GM10248 (cell line): ENCODE measurements around the gene UBE2L3.
"Not testable (repeated sequence)": the region's sequence is repeated elsewhere in the genome, so short reads cannot be mapped to it uniquely, and the experiment has no call there.

Source experiments
- CTCF ChIA-PET: fragments of 300-600 bp; sonication (Branson Sonifier 250); formaldehyde crosslinking; extraction: SDS; loops from one replicate; lab custom pipeline; 2021; ENCODE audit warnings: antibody characterized with exemption; lab: Yijun Ruan, JAX
- POLR2A ChIA-PET: fragments of 350-650 bp; sonication (Branson Sonifier 250); formaldehyde crosslinking; extraction: SDS; loops from one replicate; lab custom pipeline; 2020; ENCODE audit warnings: antibody characterized with exemption; lab: Yijun Ruan, JAX
- DNase-seq: peaks from one replicate; pipeline ENCODE4 v3.0.0; 2012; ENCODE audit errors: extremely low spot score
- CTCF ChIP-seq: IDR thresholded peaks from 2 replicates; pipeline ENCODE4 v1.5.1; 2012; ENCODE audit warnings: mild to moderate bottlenecking, low read depth; ENCODE audit errors: extremely low read depth, missing control alignments, control extremely low read depth

The UBE2L3 gene

DNA sequence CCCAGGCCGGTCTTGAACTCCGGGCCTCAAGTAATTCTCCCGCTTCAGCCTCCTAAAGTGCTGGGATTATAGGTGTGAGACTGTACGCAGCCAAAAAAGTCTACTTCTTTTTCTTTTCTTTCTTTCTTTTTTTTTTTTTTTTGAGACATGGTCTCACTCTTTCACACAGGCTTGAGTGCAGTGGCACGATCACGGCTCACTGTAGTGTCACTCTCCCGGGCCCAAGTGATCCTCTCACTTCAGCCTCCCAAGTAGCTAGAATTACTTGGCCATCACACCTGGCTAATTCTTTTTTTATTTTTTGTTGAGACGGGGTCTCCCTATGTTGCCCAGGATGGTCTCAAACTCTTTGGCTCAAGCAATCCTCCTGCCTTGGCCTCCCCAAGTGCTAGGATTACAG, 3.6 kb upstream of the UBE2L3 start:
- TF ChIP-seq CTCF, result no peak
- ChIA-PET POLR2A (interaction anchor here (0.5 kb wide), 1 partner anchor 23 kb away, joined by 9 read pairs; no protein-coding TSS in a partner anchor), CTCF (interaction anchor here (1.1 to 1.4 kb wide), 3 partner anchors 65 to 83 kb away, joined by 3 to 5 read pairs (median 3); partner anchors contain the start of gene SDF2L1)
- DNase-seq, result no peak

- no peak for TF ChIP-seq CTCF
- ChIA-PET CTCF (interaction anchor here (1.1 to 1.4 kb wide), 3 partner anchors 65 to 82 kb away, joined by 3 to 5 read pairs (median 3); partner anchors contain the start of gene SDF2L1), POLR2A (interaction anchor here (0.5 kb wide), 1 partner anchor 23 kb away, joined by 9 read pairs; no protein-coding TSS in a partner anchor)
- peak; percentile 10 for DNase-seq
Measured at GRCh38 chr22:21564411-21564810, 3.1 kb upstream of the UBE2L3 start.

- ChIA-PET CTCF (interaction anchor here (2.0 to 2.7 kb wide), 3 partner anchors 61 to 78 kb away, joined by 4 to 10 read pairs (median 6); no protein-coding TSS in a partner anchor), POLR2A (interaction anchor here (0.7 to 1.0 kb wide), 2 partner anchors 11 kb away, joined by 5 to 10 read pairs; no protein-coding TSS in a partner anchor)
- no peak for TF ChIP-seq CTCF
- DNase-seq, result peak; percentile 24
Measured at GRCh38 chr22:21568347-21569075, 997 bp downstream of the UBE2L3 start.

GRCh38 chr22:21569076-21569427, 1.5 kb downstream of the UBE2L3 start:
- DNase-seq, result not testable (repeated sequence)
- CTCF ChIA-PET, result interaction anchor here (2.0 to 2.7 kb wide), 3 partner anchors 60 to 77 kb away, joined by 4 to 10 read pairs (median 6); no protein-coding TSS in a partner anchor
- POLR2A ChIA-PET, result interaction anchor here (0.7 to 1.0 kb wide), 2 partner anchors 10 to 11 kb away, joined by 5 to 10 read pairs; no protein-coding TSS in a partner anchor

- CTCF ChIA-PET, result interaction anchor here (2.0 to 2.7 kb wide), 3 partner anchors 60 to 77 kb away, joined by 4 to 10 read pairs (median 6); no protein-coding TSS in a partner anchor
- POLR2A ChIA-PET, result interaction anchor here (0.7 to 1.0 kb wide), 3 partner anchors 10 to 17 kb away, joined by 3 to 10 read pairs (median 5); no protein-coding TSS in a partner anchor
- peak; percentile 12 for DNase-seq
- no peak for TF ChIP-seq CTCF
Measured at GRCh38 chr22:21569459-21570170, 2.1 kb downstream of the UBE2L3 start.

- no peak for DNase-seq
- POLR2A ChIA-PET, result no interaction called here
- CTCF ChIA-PET, result interaction anchor here (2.7 kb wide), 1 partner anchor 59 kb away, joined by 10 read pairs; no protein-coding TSS in a partner anchor
- TF ChIP-seq CTCF, result no peak
Measured at GRCh38 chr22:21570398-21570797, 2.9 kb downstream of the UBE2L3 start.
